ENCODE results near the gene AGBL1.

AGBL1 gene

DNA sequence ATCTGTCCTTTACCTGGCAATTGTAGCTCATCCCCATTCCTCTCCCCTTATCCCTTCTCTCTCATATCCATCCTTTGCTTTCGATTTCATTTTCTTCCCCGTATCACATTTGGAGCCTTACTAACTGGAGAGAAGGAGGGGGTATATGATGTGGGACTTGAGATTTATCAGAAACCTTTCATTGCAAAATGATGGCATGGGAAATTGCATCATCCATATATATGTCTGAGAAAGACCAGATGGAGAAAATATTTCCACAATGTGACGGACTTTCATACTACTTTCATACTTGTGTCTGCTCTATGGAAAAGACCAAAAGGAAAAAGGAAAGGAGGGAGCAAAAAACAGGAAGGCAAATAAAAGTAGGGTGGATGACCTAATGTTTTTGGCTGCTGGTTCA lies 675.2 kb downstream of the AGBL1 start:
- no peak for DNase-seq

GRCh38 chr15:86756688-86757087 lies 677.0 kb downstream of the AGBL1 start:
- DNase-seq: no peak

DNA sequence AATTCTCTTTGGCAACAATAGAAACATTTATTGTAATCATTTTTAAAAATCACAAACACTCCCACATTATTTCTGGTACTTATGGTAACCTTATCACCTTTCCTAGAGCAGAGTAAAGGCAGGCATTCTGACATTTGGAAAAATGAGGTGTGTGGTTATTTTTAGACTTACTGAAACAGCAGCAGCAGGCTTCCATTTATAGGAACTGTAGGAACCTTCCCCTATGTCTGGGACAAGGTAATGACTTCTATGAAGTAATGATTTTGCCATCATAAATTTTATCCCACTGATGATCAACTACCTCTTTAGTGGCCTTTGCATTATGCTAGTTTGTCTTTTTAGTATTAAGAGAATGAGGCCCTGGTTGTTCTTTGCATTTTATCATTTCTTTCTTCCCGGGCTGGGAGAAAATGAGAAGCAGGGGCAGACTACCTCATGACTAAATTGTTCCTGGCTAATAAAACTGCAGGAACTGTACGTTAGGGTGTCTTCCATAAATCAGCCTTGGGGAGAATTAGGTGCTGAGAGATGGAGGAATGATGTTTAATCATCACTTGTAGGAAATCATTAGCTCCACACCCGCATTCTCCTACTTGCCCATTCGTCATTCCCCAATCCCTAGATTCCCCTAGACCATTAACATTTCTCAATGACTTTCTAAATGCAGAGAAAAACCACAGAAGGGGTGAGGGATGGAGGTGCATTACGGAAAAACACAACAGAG lies 680.3 kb downstream of the AGBL1 start:
- DNase-seq: no peak

GRCh38 chr15:86762874-86763273 lies 683.2 kb downstream of the AGBL1 start:
- DNase-seq: no peak

DNA sequence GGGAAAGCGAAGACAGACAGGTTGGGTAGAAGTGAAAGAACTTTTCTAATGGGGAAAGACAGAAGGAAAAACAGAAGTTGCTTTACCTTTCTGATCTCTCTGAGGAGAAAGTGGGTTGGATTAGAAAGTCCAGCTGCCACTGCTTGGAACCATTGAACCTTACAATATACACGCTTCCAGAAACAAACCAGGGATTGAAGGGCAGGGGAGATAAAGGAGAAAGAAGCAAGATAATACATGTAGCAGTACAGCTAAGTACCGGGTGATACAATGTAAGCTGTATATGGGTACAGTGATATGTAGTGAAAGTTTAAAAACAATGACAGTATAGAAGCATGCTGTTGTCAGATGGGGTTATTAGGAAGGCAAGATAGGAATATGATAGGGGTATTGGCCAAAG lies 684.4 kb downstream of the AGBL1 start:
- DNase-seq: no peak

DNA sequence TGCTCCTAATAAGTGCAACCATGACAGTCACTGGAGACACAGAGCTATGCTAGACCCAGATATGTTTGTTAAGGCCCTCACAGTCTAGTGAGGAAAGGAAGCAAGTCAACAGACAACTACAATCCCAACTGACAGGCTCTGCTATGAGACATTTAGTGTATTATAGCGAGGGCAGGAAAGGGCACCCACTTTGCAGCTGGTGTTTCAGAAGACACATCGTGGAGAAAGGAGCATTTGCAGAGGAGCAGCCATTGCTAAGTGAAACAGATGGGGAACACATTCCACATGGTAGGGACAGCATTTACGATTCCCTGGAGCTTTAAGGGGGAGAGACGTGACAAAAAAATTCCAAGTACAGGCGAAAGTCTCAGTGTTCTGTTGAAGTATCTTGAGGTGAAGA lies 685.6 kb downstream of the AGBL1 start:
- DNase-seq: no peak

DNA sequence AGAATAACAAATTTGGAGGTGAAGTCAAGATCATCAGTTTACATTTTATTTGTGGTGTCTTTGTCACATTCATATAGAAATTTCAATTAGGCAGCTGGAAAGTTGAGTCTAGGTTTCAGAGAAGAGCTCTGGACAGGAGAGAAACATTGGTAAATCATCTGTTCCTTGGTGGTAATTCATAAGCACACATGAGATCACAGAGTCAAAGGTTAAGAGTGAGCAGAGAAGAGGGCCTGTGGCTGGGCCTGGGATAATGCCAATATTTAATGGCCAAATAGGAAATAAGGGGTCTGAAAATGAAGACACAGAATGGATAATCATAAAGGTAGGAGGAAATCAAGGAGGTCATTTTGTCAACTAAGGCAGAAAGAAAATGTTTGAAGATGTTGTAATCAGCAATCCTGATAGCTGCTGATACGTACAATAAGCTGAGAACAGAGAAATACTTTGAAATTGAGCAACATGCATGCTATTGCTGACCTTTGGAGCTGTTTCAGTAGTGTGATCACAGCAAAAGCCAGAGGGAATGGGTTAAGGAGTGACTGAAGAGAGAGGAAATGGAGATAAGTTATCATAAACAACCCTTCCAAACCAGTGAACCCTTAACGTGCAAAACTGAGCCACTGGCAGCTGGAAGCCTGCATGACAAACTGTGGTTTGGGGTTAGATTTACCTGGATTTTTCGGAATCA lies 692.8 kb downstream of the AGBL1 start:
- no peak for DNase-seq

DNA sequence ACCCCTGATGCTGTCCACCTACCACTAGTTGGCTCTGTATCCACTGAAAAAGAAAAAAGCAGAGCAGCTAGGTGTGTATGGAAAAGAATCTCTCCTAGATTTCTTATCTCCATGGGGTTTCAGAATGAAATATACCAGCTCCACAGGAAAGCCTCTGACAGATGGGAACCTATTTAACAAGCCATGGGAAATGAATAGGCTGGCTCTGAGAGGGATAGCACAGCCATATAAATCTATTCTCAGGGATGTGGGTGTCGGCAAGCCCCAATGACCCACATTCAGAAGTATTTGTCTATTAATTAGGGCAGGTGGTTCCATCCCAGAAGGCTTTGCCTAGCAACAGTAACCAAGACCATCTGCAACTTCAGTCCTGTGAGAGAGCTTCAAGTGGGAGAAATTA lies 694.1 kb downstream of the AGBL1 start:
- no peak for DNase-seq

DNA sequence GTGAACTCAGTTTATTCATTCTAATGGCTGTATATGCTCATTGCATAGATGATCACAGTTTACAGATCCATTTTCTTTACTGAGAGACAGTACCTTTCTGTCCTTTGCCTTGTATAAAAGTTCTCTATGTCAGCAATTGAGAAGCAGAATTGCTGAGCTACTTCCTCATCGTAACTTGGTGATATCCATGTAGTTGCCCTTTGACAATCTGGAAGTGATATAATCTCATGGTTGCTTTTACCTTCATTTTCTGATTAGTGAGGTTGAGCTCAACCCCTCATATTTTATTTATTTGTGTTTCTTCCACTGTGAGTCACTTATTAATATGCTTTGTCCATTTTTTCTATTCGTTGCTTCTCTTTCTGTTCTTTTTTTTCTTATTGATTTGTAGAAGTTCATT lies 696.5 kb downstream of the AGBL1 start:
- no peak for DNase-seq

DNA sequence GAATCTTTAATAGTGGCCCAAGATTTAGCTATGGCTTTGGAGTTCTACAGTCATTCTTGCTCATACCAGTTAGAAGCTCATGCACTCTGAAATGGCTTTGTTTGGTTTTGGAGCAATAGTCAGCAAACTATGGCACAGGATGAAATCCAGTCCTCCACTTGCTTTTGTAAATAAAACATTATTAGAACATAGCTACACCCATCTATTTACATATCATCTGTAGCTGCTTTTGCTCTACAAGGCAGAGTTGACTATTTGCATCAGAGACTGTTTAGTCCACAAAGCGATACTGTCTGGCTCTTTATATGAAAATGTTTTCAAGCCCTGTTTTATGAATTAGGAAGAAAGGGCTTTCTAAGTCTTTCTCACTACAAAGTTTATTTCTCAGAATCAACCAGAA lies 716.9 kb downstream of the AGBL1 start:
- no peak for DNase-seq

DNA sequence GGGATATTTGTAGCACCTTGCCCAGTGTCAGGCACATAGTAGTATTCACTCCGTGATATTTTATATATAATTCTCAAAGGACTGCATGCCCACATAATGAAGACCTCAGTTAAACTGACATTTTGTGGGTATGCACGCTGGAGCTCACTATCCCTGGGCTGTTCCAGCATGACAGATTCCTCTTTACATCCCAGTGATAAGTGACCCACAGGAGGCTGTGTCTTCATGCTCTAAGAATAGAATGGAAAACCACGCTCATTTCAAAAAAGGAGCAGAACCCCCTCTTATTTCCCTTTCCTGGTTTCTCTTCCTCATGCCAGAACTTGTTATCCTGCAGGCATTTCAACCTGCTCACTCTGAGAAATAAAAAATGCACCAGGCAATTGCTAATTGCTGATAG lies 717.5 kb downstream of the AGBL1 start:
- no peak for DNase-seq

GRCh38 chr15:86799226-86799625 lies 719.6 kb downstream of the AGBL1 start:
- no peak for DNase-seq

- DNase-seq: no peak
Measured at GRCh38 chr15:86802244-86802643, 722.6 kb downstream of the AGBL1 start.

- no peak for DNase-seq
Measured at GRCh38 chr15:86804406-86804805, 724.7 kb downstream of the AGBL1 start.

DNA sequence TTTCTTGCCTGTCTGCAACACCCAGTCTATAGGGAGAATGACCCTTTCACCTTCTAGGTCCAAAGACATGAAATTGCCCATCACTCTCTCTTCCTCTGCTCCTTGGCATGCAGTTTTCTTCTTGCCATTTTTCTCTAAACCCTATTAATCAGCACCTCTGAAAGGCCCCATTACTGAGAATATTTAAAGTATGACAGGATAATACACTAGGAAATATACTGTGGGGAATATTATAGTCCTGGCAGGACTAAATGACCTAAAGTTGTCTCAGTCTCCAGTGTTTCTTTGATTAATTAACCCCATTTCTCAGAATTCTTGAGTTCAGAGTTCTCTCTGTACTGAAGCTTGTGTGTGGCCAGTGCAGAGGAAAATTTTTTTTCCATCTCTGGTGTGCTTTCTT lies 730.7 kb downstream of the AGBL1 start:
- no peak for DNase-seq

DNA sequence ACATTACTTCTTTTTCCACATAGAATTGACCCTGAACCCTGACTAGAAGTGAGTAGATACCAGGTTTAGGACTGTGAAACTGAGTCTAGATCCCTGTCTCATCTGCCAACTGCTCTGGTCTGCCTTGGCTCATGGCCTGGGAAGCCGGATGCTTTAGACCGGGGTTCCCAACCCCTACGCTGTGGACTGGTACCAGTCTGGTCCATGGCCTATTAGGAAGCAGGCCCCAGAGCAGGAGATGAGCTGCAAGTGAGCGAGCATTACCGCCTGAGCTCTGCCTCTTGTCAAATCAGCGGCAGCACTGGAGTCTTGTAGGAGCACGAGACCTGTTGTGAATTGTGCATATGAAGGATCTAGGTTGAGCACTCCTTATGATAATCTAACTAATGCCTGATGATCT lies 734.2 kb downstream of the AGBL1 start:
- DNase-seq: no peak

GRCh38 chr15:86829245-86829644 lies 749.6 kb downstream of the AGBL1 start:
- DNase-seq: no peak

- no peak for DNase-seq
Measured at GRCh38 chr15:86830304-86830703, 750.6 kb downstream of the AGBL1 start.

GRCh38 chr15:86833595-86833994 lies 753.9 kb downstream of the AGBL1 start:
- DNase-seq: no peak

DNA sequence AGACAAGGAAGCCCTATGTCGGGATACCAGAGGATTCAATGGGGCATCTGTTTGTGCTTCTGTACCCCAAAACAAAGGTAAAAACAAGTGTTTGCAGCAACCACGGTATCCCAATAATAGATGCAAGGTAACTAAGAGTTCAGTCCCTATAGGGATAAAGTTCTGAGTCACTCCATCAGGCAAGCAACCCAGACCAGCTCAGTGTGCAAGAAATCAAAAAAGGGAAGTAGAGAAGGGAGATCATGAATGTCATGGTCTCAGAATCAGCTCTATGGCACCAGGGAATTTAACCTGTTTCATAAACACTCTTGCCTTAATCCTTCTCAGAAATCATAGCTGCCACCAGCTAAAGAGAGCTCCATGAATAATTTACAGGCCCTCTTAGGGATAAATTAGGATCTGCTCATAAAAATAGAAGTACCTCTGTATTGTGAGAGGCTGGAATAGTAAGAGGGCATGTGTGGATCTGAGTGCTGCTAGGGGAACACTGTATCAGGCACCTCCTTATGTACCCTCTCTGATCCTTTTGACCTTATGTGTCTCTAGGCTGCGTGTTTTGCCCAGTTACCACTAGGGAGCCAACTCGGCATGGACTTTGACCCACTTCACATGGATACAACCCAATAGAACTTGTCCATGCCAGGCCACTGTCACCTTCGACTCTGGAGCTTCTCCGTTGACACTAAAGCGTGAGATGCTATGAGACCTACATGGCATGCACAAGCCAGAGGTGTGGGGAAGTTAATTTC lies 754.6 kb downstream of the AGBL1 start:
- DNase-seq: no peak

GRCh38 chr15:86837294-86838061 lies 757.8 kb downstream of the AGBL1 start:
- DNase-seq: no peak

DNA sequence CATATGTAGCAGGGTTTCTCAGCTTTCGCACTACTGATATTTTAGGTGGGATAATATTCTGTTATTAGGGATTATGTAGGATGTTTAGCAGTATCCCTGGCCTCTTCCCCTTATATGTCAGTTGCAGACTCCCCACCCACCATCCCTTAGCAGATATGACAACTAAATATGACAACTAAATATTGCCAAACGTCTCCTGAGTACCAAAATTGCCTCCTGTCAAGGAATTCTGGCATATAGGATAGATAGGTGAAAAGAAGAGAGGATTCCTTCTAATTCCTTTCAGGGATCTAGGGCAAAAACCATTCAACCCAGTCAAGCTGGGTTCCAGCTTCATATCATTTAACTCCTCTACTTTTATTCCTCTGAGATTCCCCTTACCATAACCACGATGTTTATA lies 759.8 kb downstream of the AGBL1 start:
- no peak for DNase-seq

DNA sequence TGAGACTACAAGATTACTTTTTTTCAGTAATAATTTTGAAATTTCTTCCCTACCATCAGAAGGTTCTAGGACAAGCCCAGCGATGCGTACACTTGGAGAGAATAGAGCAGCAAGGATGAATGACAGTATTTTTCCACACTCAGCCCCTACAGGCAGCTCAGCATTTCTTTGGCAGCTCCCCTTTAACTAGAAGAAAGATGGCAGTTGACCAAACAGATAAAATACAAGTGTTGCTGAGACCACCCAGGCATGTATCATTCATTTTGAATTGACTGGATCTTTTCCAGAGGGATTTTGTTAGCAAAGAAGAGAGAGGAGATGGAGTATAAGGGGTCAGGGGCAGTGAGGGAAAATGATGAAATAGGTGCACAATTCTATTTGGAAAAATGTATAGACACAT lies 761.3 kb downstream of the AGBL1 start:
- DNase-seq: no peak
